Parathyroid adenoma (tissue), 2 donors: Measurements from ENCODE around the gene SUPT4H1.

Experiments
- H2AFZ ChIP-seq: fragments of 300-600 bp; sonication (generic); one replicate; pipeline ENCODE4 v1.7.0; 2017; ENCODE audit warnings: antibody characterized with exemption, mild to moderate bottlenecking
- H3K27ac ChIP-seq: fragments of 300-600 bp; sonication (generic); one replicate; pipeline ENCODE4 v1.7.0; 2017
- H3K27me3 ChIP-seq: fragments of 300-600 bp; sonication (generic); one replicate; pipeline ENCODE4 v1.7.0; 2017; ENCODE audit warnings: low read length; ENCODE audit not compliant: control insufficient read depth, insufficient read depth
- H3K36me3 ChIP-seq: fragments of 300-600 bp; sonication (generic); one replicate; pipeline ENCODE4 v1.7.0; 2017; ENCODE audit warnings: low read length; ENCODE audit not compliant: control insufficient read depth, insufficient read depth
- H3K4me1 ChIP-seq: fragments of 300-600 bp; sonication (generic); one replicate; pipeline ENCODE4 v1.7.0; 2017; ENCODE audit warnings: control low read depth
- H3K4me2 ChIP-seq: fragments of 300-600 bp; sonication (generic); one replicate; pipeline ENCODE4 v1.7.0; 2017; ENCODE audit warnings: low read length
- H3K4me3 ChIP-seq: fragments of 300-600 bp; sonication (generic); one replicate; pipeline ENCODE4 v1.7.0; 2017; ENCODE audit warnings: low read depth, low read length
- H3K79me2 ChIP-seq: fragments of 300-600 bp; sonication (generic); one replicate; pipeline ENCODE4 v1.7.0; 2017; ENCODE audit warnings: control low read depth
- H3K9ac ChIP-seq: fragments of 300-600 bp; sonication (generic); one replicate; pipeline ENCODE4 v1.7.0; 2017; ENCODE audit warnings: mild to moderate bottlenecking
- H3K9me3 ChIP-seq: fragments of 300-600 bp; sonication (generic); one replicate; pipeline ENCODE4 v1.7.0; 2017; ENCODE audit warnings: low read length; ENCODE audit not compliant: control insufficient read depth
- CTCF ChIP-seq: fragments of 300-600 bp; sonication (generic); IDR thresholded peaks from one replicate; pipeline ENCODE4 v1.7.0; 2017; ENCODE audit warnings: antibody characterized with exemption, mild to moderate bottlenecking
- donor health status: primary hyperparathyroidism.

The SUPT4H1 gene

DNA sequence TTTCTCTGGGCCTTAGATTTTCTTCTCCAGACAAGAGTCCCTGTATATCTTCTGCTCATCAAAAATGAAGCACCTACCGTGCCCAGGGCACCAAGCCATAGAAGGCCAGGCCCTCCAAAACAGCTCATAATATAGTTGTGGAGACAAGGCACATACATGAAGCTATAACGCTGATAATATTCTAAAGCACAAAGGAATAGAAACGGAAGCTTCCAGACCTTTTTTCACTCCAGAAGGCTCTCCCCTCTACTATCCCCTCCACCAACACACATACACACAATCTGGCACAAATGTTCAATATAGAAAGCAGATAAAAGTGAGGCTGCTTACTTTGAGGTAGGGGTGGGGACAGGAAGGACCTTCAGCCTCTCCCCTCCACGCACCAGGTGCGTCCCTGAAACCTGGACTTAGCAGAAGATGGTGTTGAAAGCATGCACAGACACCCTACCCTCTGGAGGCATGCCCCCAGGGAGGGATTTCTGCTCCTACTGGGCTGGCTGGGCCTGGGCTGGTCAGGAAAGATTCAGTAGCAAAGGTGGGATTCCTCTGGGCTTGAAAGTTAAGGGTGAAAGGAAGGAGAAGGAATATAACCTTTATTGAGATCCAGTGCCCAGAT lies 14.1 kb upstream of the SUPT4H1 start:
- Histone ChIP-seq H3K27me3 (no peaks in the 10 kb centered on the region), H2AFZ (no peak overlapping the region), H3K9me3 (no peaks in the 10 kb centered on the region), H3K9ac (no peak overlapping the region), H3K36me3 (no peaks in the 10 kb centered on the region), H3K4me1 (peaks cover 8% of the 10 kb centered on the region), H3K4me2 (no peak overlapping the region), H3K4me3 (no peak overlapping the region), H3K27ac (no peak overlapping the region), H3K79me2 (peaks cover 28% of the 10 kb centered on the region)
- TF ChIP-seq CTCF, result no peak

DNA sequence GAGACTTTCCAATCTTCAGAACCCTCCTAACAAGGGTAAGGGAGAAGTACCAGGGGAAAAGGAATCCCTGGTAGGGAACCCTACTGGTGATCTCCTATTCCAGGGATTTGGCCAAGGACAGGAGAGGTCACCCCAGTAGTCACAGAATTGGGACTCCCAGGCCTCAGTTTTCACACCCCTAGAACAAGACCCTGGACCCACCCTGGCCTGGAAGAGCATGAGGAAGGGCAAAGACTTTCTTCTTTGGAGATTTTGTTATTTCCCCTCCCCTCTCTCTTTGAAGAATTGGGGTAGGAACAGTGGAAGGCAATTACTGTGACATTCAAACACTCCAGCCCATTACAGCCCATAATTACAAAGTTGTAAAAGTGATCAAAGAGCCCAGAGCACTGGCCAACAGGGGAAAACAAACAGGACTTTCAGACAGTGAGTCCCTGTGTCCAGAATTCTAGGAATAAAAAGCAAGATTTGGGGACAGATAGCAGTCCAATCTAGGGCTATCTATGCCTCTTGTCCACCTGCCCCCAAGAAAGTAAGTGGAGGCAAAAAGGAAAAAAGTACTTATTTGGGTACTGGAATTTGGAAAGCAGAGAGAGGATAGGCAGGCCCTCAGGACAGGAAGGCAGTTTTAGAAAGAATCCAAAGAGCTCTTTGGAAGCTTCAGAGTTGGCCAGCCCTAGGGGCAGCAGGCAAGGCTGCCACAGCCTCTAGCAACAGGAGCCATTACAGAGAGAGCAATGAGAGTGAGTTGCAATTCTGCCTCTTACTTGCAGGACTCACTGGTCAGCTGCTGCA lies 13.4 kb upstream of the SUPT4H1 start:
- Histone ChIP-seq H2AFZ (no peak overlapping the region), H3K36me3 (no peaks in the 10 kb centered on the region), H3K4me3 (no peak overlapping the region), H3K27me3 (no peaks in the 10 kb centered on the region), H3K27ac (no peak overlapping the region), H3K79me2 (peaks cover 23% of the 10 kb centered on the region), H3K9ac (no peak overlapping the region), H3K9me3 (no peaks in the 10 kb centered on the region), H3K4me1 (peaks cover 8% of the 10 kb centered on the region), H3K4me2 (no peak overlapping the region)
- no peak for TF ChIP-seq CTCF

GRCh38 chr17:58364270-58364942 lies 12.4 kb upstream of the SUPT4H1 start:
- no peak overlapping the region for H3K9ac ChIP-seq
- H3K36me3 ChIP-seq, result no peaks in the 10 kb centered on the region
- TF ChIP-seq CTCF, result no peak
- H3K79me2 ChIP-seq, result peaks cover 19% of the 10 kb centered on the region
- no peak overlapping the region for H3K27ac ChIP-seq
- no peaks in the 10 kb centered on the region for H3K9me3 ChIP-seq
- H3K4me3 ChIP-seq, result no peak overlapping the region
- H3K4me1 ChIP-seq, result peaks cover 8% of the 10 kb centered on the region
- H3K4me2 ChIP-seq, result no peak overlapping the region
- H2AFZ ChIP-seq, result peak overlapping the region; percentile 28
- H3K27me3 ChIP-seq, result no peaks in the 10 kb centered on the region

DNA sequence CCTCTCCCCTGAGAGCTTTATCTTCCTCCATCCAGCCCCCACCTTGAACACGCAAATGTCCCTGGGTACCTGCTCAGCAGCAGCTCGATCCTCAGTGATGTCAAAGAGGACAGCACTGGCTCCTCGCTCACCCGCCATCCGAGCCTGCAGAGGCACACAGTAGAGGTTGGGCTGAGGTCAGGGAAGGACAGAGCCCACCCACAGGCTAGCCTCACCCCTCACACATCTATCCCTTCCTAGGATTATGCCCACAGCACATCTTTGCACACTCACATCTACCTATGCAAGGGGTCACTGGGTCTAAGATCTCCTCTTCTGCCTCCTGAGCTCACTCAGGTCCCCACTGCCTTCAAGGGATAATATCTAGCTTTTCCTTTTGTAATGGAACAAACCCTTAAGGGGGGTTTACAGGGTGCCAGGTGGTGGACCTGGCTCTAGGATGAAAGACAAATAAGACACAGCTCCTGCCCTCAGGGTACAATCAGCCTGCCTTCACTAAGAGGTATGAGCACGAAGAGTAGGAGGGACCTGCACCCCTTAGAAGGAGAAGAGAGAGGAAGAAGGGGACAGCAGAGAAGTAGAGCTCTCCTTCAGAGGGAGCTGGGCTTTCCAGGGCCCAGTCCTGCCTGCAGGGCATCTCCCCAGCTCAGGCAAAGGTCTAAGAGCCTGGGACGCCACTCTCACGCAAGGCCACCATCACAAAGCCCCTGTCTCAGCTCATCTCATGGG lies 11.6 kb upstream of the SUPT4H1 start:
- Histone ChIP-seq H3K4me3 (no peak overlapping the region), H3K4me2 (no peak overlapping the region), H3K79me2 (peaks cover 14% of the 10 kb centered on the region), H3K27ac (no peak overlapping the region), H3K36me3 (no peaks in the 10 kb centered on the region), H3K9ac (no peak overlapping the region), H2AFZ (no peak overlapping the region), H3K9me3 (no peaks in the 10 kb centered on the region), H3K27me3 (no peaks in the 10 kb centered on the region), H3K4me1 (peaks cover 8% of the 10 kb centered on the region)
- TF ChIP-seq CTCF, result no peak
